ENCODE measurements around the gene EIF1.
"Not testable (repeated sequence)": the region's sequence is repeated elsewhere in the genome, so short reads cannot be mapped to it uniquely, and the experiment has no call there.

The EIF1 gene

DNA sequence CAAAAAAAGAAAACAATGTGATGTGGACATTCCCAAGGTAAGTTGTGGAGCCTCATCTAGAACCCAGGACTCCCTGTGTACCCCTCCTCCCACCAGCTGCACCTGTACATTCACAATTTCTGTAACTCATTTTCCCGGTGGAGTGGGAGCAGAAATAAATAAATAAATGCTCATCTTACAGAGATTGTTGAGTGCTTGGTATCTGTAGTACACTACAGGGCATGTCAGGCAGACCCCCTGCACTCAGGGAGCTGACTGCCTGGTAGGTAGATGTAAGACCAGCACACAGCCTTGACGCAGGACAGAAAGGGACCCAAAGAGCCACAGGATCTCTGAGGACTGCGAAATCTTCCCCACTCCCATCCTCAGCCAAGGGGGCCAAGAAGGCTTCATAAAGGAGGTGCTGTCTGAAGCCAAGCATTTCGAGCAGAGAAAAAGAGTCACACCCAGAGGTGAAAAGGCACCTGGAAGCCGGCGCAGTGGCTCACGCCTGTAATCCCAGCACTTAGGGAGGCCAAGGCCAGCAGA lies 6.5 kb downstream of the EIF1 start:
- 92 to 96% methylated on average over 4 to 7 of the region's 7 CpGs for WGBS, 2 experiments (ENCODE audit: insufficient coverage in 2 of 2)
- no peaks in the 10 kb centered on the region for H3K4me1 ChIP-seq (ENCODE audit: control insufficient read depth, insufficient read depth, low read length, poor library complexity, severe bottlenecking)
- no peaks in the 10 kb centered on the region for H3K9me3 ChIP-seq (ENCODE audit: control insufficient read depth, low read length)
- no peak overlapping the region for H3K4me3 ChIP-seq (ENCODE audit: extremely low read depth, insufficient read depth, low read length, poor library complexity, severe bottlenecking)
- H3K27ac ChIP-seq (ENCODE audit: low read depth, low read length, severe bottlenecking), result no peak overlapping the region
- peaks cover 48% of the 10 kb centered on the region for H3K36me3 ChIP-seq (ENCODE audit: control insufficient read depth, insufficient read depth, low read length)

DNA sequence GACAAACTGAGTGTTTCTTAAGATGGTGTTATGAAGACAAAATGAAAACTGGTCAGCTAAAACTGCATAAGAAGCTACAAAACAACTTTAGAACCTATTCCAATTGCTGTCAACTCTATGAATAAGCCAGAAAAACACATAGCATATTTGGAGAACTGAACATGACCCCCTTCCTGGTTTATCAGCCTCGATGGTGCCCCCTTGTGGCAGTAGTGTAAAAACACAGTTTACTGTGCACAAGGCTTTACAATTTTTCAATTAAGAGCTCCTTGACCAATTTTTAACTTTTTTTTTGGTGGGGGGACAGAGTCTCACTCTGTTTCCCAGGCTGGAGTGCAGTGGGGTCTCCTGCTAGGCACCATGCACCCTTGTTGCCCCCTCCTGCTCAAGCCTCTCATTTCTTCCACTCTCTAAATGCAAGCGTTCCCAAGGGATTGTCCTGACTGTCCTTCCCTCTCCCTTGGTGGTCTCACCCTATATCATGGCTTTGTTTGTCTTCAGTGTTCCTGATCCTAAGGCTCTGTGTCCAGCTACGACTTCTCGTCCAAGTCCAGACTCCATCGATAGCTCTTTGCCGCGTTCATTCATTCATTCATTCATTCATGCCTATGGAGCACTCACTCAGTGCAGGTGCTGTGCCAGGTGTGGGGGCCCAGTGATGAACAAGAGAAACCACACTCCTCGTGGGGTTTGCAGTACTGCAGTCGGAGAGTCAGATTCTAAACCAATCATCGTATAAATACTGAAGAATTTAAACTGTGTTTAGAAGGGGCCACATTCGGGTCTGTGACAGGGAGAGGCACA lies 7.5 kb downstream of the EIF1 start:
- Histone ChIP-seq H3K36me3 (ENCODE audit: control insufficient read depth, insufficient read depth, low read length) (peaks cover 39% of the 10 kb centered on the region), H3K9me3 (ENCODE audit: control insufficient read depth, low read length) (no peaks in the 10 kb centered on the region), H3K4me3 (ENCODE audit: extremely low read depth, insufficient read depth, low read length, poor library complexity, severe bottlenecking) (no peak overlapping the region), H3K27ac (ENCODE audit: low read depth, low read length, severe bottlenecking) (no peak overlapping the region), H3K4me1 (ENCODE audit: control insufficient read depth, insufficient read depth, low read length, poor library complexity, severe bottlenecking) (no peaks in the 10 kb centered on the region)
- 74% methylated on average over 3 to 6 of the region's 11 CpGs for WGBS, 2 experiments (ENCODE audit: insufficient coverage in 2 of 2)

DNA sequence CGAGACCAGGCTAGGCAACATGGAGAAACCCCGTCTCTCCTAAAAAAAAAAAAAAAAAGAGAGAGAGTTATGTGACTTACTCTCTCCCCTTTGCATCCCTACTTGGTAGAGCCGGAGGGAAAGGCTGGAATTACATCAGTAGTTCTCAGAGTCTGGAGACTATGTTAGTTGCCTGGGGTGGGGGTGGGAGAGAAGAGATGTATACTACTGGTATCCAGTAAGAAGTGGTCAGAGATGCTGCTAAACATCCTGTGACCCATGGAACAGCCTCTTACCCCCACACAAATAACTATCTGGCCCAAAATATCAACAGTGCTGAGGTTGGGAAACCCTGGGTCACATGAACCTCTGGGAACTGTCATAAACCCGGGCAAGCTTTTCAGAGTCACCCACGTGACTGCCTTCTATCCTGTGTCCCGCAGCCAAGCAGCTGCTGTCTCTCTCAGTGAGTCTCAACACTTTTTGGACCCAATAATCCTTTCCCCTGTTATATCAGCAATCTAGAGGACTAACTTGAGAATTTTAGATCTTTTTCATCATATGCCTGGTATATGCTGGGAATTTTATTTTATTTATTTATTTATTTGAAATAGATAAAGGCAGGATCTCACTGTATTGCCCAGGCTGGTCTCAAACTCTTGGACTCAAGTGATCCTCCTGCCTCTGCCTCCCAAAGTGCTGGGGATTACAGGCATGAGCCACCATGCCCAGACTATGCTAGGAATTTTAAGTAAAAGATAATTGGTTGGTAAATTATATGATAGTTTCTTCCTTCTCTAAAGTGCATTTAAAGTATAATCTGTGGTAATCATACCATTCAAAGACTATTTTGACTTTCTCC lies 8.7 kb downstream of the EIF1 start:
- Histone ChIP-seq H3K9me3 (ENCODE audit: control insufficient read depth, low read length) (no peaks in the 10 kb centered on the region), H3K4me1 (ENCODE audit: control insufficient read depth, insufficient read depth, low read length, poor library complexity, severe bottlenecking) (no peaks in the 10 kb centered on the region), H3K36me3 (ENCODE audit: control insufficient read depth, insufficient read depth, low read length) (peaks cover 27% of the 10 kb centered on the region), H3K27ac (ENCODE audit: low read depth, low read length, severe bottlenecking) (no peak overlapping the region), H3K4me3 (ENCODE audit: extremely low read depth, insufficient read depth, low read length, poor library complexity, severe bottlenecking) (no peak overlapping the region)
- 81 to 83% methylated on average over 4 to 5 of the region's 6 CpGs for WGBS, 2 experiments (ENCODE audit: insufficient coverage in 2 of 2)

DNA sequence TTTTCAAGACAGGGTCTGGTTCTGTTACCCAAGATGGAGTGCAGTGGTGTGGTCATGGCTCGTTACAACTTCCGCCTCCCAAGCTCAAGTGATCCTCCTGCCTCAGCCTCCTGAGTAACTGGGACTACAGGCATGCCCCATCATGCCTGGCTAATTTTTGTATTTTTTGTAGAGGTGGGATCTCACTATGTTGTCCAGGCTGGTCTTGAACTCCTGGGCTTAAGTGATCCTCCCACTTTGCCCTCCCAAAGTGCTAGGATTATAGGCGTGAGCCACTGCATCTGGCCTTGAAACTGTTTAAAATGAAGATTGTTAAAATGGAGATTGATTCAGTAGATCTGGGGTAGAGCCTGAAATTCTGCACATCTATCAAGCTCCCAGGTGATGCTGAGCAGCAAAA lies 12.2 kb downstream of the EIF1 start:
- not testable (repeated sequence) for H3K4me1 ChIP-seq (ENCODE audit: control insufficient read depth, insufficient read depth, low read length, poor library complexity, severe bottlenecking); H3K4me3 ChIP-seq (ENCODE audit: extremely low read depth, insufficient read depth, low read length, poor library complexity, severe bottlenecking); H3K27ac ChIP-seq (ENCODE audit: low read depth, low read length, severe bottlenecking); H3K36me3 ChIP-seq (ENCODE audit: control insufficient read depth, insufficient read depth, low read length); H3K9me3 ChIP-seq (ENCODE audit: control insufficient read depth, low read length)
- WGBS, 2 experiments (ENCODE audit: insufficient coverage in 2 of 2), result 94 to 100% methylated on average over 2 of the region's 3 CpGs

- no peak overlapping the region for H3K4me3 ChIP-seq (ENCODE audit: extremely low read depth, insufficient read depth, low read length, poor library complexity, severe bottlenecking)
- no peak overlapping the region for H3K27ac ChIP-seq (ENCODE audit: low read depth, low read length, severe bottlenecking)
- H3K9me3 ChIP-seq (ENCODE audit: control insufficient read depth, low read length), result no peaks in the 10 kb centered on the region
- H3K36me3 ChIP-seq (ENCODE audit: control insufficient read depth, insufficient read depth, low read length), result no peaks in the 10 kb centered on the region
- WGBS, 2 experiments (ENCODE audit: insufficient coverage in 2 of 2), result 94 to 96% methylated on average over 5 to 7 of the region's 8 CpGs
- peaks cover 12% of the 10 kb centered on the region for H3K4me1 ChIP-seq (ENCODE audit: control insufficient read depth, insufficient read depth, low read length, poor library complexity, severe bottlenecking)
These were observed 14.0 kb downstream of the EIF1 start for GRCh38 chr17:41702712-41703111.

- Histone ChIP-seq H3K4me3 (ENCODE audit: extremely low read depth, insufficient read depth, low read length, poor library complexity, severe bottlenecking) (no peak overlapping the region), H3K36me3 (ENCODE audit: control insufficient read depth, insufficient read depth, low read length) (no peaks in the 10 kb centered on the region), H3K4me1 (ENCODE audit: control insufficient read depth, insufficient read depth, low read length, poor library complexity, severe bottlenecking) (peaks cover 12% of the 10 kb centered on the region), H3K27ac (ENCODE audit: low read depth, low read length, severe bottlenecking) (no peak overlapping the region), H3K9me3 (ENCODE audit: control insufficient read depth, low read length) (no peaks in the 10 kb centered on the region)
- 32 to 38% methylated on average over 11 to 12 of the region's 13 CpGs for WGBS, 2 experiments (ENCODE audit: insufficient coverage in 2 of 2)
These were observed 16.7 kb downstream of the EIF1 start for GRCh38 chr17:41705271-41705991.

GRCh38 chr17:41707803-41708669 lies 19.4 kb downstream of the EIF1 start:
- no peak overlapping the region for H3K27ac ChIP-seq (ENCODE audit: low read depth, low read length, severe bottlenecking)
- WGBS, 2 experiments (ENCODE audit: insufficient coverage in 2 of 2), result 74 to 75% methylated on average over 6 to 7 of the region's 10 CpGs

DNA sequence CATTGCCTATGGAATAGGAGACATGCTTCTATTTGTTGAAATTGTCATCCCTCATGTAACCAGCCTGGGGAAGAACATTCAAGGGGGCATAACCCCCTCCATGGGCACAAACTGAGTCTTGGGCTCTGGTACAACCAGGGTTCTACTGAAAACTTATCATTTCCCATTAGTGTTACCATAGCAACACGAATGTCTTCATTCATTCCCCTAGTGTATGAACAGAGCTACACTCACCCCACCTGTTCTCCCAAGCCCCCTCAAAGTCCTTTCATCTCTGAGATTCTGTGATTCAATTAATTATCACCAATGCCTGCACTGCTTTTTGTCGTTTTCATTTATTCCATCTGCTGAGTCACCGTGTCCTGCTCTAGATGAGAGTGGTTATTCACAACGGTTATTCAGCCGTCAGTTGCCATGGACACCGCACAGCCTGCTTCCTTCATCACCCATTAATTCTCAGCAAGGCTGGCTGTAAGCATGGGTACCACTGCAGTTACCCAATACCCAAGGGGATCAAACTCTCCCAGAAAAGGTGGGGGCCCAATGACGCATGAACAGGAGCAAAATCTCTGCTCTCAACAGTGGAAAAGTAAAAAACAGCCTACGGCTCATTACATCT lies 21.9 kb downstream of the EIF1 start:
- Histone ChIP-seq H3K4me1 (ENCODE audit: control insufficient read depth, insufficient read depth, low read length, poor library complexity, severe bottlenecking) (peaks cover 6% of the 10 kb centered on the region), H3K27ac (ENCODE audit: low read depth, low read length, severe bottlenecking) (no peak overlapping the region), H3K36me3 (ENCODE audit: control insufficient read depth, insufficient read depth, low read length) (no peaks in the 10 kb centered on the region), H3K9me3 (ENCODE audit: control insufficient read depth, low read length) (no peaks in the 10 kb centered on the region), H3K4me3 (ENCODE audit: extremely low read depth, insufficient read depth, low read length, poor library complexity, severe bottlenecking) (no peak overlapping the region)
- whole genome bisulfite sequencing, 2 experiments (ENCODE audit: insufficient coverage in 2 of 2), result 72 to 83% methylated on average over 7 to 8 of the region's 8 CpGs

More at GRCh38 chr17:41707803-41708669, 19.4 kb downstream of the EIF1 start:
- Histone ChIP-seq H3K9me3 (ENCODE audit: control insufficient read depth, low read length) (no peaks in the 10 kb centered on the region), H3K4me3 (ENCODE audit: extremely low read depth, insufficient read depth, low read length, poor library complexity, severe bottlenecking) (no peak overlapping the region), H3K4me1 (ENCODE audit: control insufficient read depth, insufficient read depth, low read length, poor library complexity, severe bottlenecking) (peaks cover 12% of the 10 kb centered on the region), H3K36me3 (ENCODE audit: control insufficient read depth, insufficient read depth, low read length) (no peaks in the 10 kb centered on the region)

GRCh38 chr17:41711669-41712400 lies 23.1 kb downstream of the EIF1 start, which contains the start of gene GAST:
Gene GAST (plus strand): TSS chr17:41712331. CDS start chr17:41715437, 3,106 bp downstream.
- 86 to 95% methylated on average over 7 to 8 of the region's 12 CpGs for WGBS, 2 experiments (ENCODE audit: insufficient coverage in 2 of 2)
- no peaks in the 10 kb centered on the region for H3K36me3 ChIP-seq (ENCODE audit: control insufficient read depth, insufficient read depth, low read length)

More at GRCh38 chr17:41711669-41712400, 23.1 kb downstream of the EIF1 start, which contains the start of gene GAST:
- Histone ChIP-seq H3K4me3 (ENCODE audit: extremely low read depth, insufficient read depth, low read length, poor library complexity, severe bottlenecking) (no peak within 1 kb of the TSS), H3K4me1 (ENCODE audit: control insufficient read depth, insufficient read depth, low read length, poor library complexity, severe bottlenecking) (no peaks in the 10 kb centered on the region), H3K27ac (ENCODE audit: low read depth, low read length, severe bottlenecking) (no peak within 1 kb of the TSS), H3K9me3 (ENCODE audit: control insufficient read depth, low read length) (no peaks in the 10 kb centered on the region)

All from mesodermal cell (in vitro differentiated cells).